ENCODE data around the gene ADAM22. TPM values are rescaled to one million over a fixed set of nuclear protein-coding genes. Genes with fewer than 3 reads are reported as not detected.

The ADAM22 gene
- total and polyA plus RNA-seq, 2 donors (not counting 1 experiment from before 2014, with no cell fraction given): 0.30 to 1.8 TPM

DNA sequence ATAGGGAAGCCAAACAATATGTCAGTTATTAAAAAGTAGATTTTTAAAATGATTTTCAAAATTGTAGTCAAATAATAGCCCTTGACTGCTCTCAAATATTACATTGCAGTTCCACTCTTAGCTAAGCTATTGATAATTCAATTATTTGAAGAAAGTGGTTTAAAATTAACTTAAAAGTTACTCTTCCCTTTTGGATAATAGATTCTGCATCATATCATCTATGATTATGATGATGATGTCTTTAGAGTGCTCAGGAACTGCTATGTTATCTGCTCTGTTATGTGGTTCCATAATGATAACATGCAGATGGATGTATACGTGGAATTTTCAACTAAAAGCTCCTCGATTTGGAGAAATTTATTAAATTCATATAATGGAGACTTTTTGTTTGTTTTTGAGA, 110.0 kb downstream of the ADAM22 start:
- DNase-seq: no peak
- ATAC-seq (ENCODE audit: low read depth): no peak
- Histone ChIP-seq H3K79me2 (ENCODE audit: control insufficient read depth, insufficient read depth, low read length) (no peaks in the 10 kb centered on the region), H3K4me1 (ENCODE audit: control insufficient read depth in 2 of 2, insufficient read depth in 2 of 2, low read length in 2 of 2) (no peaks in the 10 kb centered on the region), H3K4me2 (replicated peaks; ENCODE audit: low read depth, low read length, poor library complexity, severe bottlenecking) (no peak overlapping the region), H3K27me3 (replicated peaks in 1 of 4; ENCODE audit: control extremely low read depth in 1 of 4, control insufficient read depth in 3 of 4, insufficient read depth in 4 of 4, low read length in 3 of 4) (no peaks in the 10 kb centered on the region), H3K27ac (ENCODE audit: low read length in 2 of 2) (no peak overlapping the region), H4K20me1 (ENCODE audit: control insufficient read depth, insufficient read depth, low read length, poor library complexity, severe bottlenecking) (no peaks in the 10 kb centered on the region), H2AFZ (ENCODE audit: insufficient read depth, low read depth, low read length, poor library complexity, severe bottlenecking) (no peak overlapping the region), H3K36me3 (replicated peaks in 1 of 2; ENCODE audit: control extremely low read depth in 1 of 2, control insufficient read depth in 1 of 2, extremely low read depth in 1 of 2, insufficient read depth in 2 of 2, low read length in 1 of 2) (no peaks in the 10 kb centered on the region), H3K9ac (ENCODE audit: low read length) (no peak overlapping the region), H3K4me3 (ENCODE audit: control extremely low read depth in 1 of 5, extremely low read depth in 1 of 5, insufficient read depth in 1 of 5, low read depth in 2 of 5, low read length in 4 of 5) (no peak overlapping the region), H3K9me3 (ENCODE audit: control extremely low read depth in 1 of 3, control insufficient read depth in 2 of 3, insufficient read depth in 1 of 3, low read length in 2 of 3) (no peaks in the 10 kb centered on the region)
- H3K4me3 Mint-ChIP-seq: no peak overlapping the region
- H3K27me3 Mint-ChIP-seq: no peaks in the 10 kb centered on the region
- ChIA-PET CTCF (no interaction called here), POLR2A (no interaction called here)
- no peaks in the 10 kb centered on the region for H3K9me3 Mint-ChIP-seq (ENCODE audit: insufficient read depth)
- no CpG with 5 or more reads among the region's 2 CpGs for WGBS (ENCODE audit: insufficient coverage)
- peaks cover 5% of the 10 kb centered on the region for H3K4me1 Mint-ChIP-seq
- intact Hi-C loops (cut with micrococcal nuclease): no loop called here
- H3K27ac Mint-ChIP-seq: no peak overlapping the region
- TF ChIP-seq, protein P1, sequence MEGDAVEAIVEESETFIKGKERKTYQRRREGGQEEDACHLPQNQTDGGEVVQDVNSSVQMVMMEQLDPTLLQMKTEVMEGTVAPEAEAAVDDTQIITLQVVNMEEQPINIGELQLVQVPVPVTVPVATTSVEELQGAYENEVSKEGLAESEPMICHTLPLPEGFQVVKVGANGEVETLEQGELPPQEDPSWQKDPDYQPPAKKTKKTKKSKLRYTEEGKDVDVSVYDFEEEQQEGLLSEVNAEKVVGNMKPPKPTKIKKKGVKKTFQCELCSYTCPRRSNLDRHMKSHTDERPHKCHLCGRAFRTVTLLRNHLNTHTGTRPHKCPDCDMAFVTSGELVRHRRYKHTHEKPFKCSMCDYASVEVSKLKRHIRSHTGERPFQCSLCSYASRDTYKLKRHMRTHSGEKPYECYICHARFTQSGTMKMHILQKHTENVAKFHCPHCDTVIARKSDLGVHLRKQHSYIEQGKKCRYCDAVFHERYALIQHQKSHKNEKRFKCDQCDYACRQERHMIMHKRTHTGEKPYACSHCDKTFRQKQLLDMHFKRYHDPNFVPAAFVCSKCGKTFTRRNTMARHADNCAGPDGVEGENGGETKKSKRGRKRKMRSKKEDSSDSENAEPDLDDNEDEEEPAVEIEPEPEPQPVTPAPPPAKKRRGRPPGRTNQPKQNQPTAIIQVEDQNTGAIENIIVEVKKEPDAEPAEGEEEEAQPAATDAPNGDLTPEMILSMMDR (IDR thresholded peaks at IDR 0.05): no peak
- TF ChIP-seq EZH2 (IDR thresholded peaks at IDR 0.05; ENCODE audit: borderline replicate concordance, insufficient read depth, low read depth, low read length, poor library complexity, severe bottlenecking): no peak

DNA sequence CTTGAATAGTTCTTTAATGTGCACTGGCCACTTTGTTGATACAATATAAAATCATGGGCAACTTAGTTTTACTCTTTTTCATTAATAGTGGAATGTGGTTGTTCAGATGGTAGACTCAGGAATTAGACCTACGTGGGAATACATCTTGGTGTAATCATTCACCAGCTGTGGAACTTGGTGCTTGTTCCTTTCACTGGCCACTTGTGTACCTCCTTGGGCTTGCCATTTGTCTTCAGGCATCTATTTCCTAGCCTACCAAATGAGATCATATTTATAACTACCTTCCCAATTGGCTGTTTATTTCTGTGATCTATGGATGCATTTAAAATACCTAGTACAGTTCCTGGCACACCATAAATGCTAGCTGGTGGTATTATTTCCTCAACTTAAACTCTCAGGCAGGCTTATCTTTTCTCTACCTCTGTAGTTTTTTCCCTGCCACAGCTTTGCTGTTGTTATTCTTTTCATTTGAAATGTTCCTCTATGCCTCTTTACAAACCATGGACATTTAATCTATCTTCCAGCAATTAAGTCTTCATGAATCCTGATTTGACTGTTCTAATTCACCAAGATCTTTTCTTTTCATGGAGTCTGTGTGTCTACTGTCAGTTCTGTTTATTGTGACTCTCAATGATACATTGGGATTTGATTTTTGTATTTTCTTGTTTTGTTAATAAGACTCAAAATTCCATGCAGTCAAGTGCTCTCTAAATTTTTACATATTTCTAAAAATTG, 113.0 kb downstream of the ADAM22 start:
- Histone ChIP-seq H3K4me3 (ENCODE audit: control extremely low read depth in 1 of 5, extremely low read depth in 1 of 5, insufficient read depth in 1 of 5, low read depth in 2 of 5, low read length in 4 of 5) (no peak overlapping the region), H3K79me2 (ENCODE audit: control insufficient read depth, insufficient read depth, low read length) (no peaks in the 10 kb centered on the region), H3K9ac (ENCODE audit: low read length) (no peak overlapping the region), H3K9me3 (ENCODE audit: control extremely low read depth in 1 of 3, control insufficient read depth in 2 of 3, insufficient read depth in 1 of 3, low read length in 2 of 3) (no peaks in the 10 kb centered on the region), H4K20me1 (ENCODE audit: control insufficient read depth, insufficient read depth, low read length, poor library complexity, severe bottlenecking) (no peaks in the 10 kb centered on the region), H3K27ac (ENCODE audit: low read length in 2 of 2) (no peak overlapping the region), H3K4me2 (replicated peaks; ENCODE audit: low read depth, low read length, poor library complexity, severe bottlenecking) (no peak overlapping the region), H2AFZ (ENCODE audit: insufficient read depth, low read depth, low read length, poor library complexity, severe bottlenecking) (no peak overlapping the region), H3K36me3 (replicated peaks in 1 of 2; ENCODE audit: control extremely low read depth in 1 of 2, control insufficient read depth in 1 of 2, extremely low read depth in 1 of 2, insufficient read depth in 2 of 2, low read length in 1 of 2) (no peaks in the 10 kb centered on the region), H3K27me3 (replicated peaks in 1 of 4; ENCODE audit: control extremely low read depth in 1 of 4, control insufficient read depth in 3 of 4, insufficient read depth in 4 of 4, low read length in 3 of 4) (no peaks in the 10 kb centered on the region), H3K4me1 (ENCODE audit: control insufficient read depth in 2 of 2, insufficient read depth in 2 of 2, low read length in 2 of 2) (no peaks in the 10 kb centered on the region)
- ATAC-seq (ENCODE audit: low read depth) (no peak), DNase-seq (no peak)
- ChIA-PET CTCF (no interaction called here), POLR2A (no interaction called here)
- Mint-ChIP-seq H3K27me3 (no peaks in the 10 kb centered on the region), H3K27ac (no peak overlapping the region), H3K4me1 (peaks cover 5% of the 10 kb centered on the region), H3K9me3 (ENCODE audit: insufficient read depth) (no peaks in the 10 kb centered on the region), H3K4me3 (no peak overlapping the region)
- no peak for TF ChIP-seq EZH2 (IDR thresholded peaks at IDR 0.05; ENCODE audit: borderline replicate concordance, insufficient read depth, low read depth, low read length, poor library complexity, severe bottlenecking)
- TF ChIP-seq, protein P1 (IDR thresholded peaks at IDR 0.05): no peak
- intact Hi-C loops (cut with micrococcal nuclease): no loop called here
- 100% methylated on average over 1 of the region's 1 CpG for WGBS (ENCODE audit: insufficient coverage)
